Esophagus squamous epithelium (tissue), 4 donors: ENCODE measurements around the gene TNNC1.

Experiments
- POLR2A ChIP-seq, 4 donors: fragments of 450-650 bp; IDR thresholded peaks; one replicate each; pipeline ENCODE4 v1.6.1; 2017; ENCODE audit warnings: antibody characterized with exemption in 4 of 4, mild to moderate bottlenecking in 4 of 4, moderate library complexity in 3 of 4
- TF ChIP-seq, protein P1 (sequence below), 6 experiments: fragments of 450-650 bp in 4 of 6; fragments of 200-600 bp in 2 of 6; sonication (generic) in 2 of 6; IDR thresholded peaks; one replicate each; pipeline ENCODE4 v1.5.1; 2016 to 2019; ENCODE audit warnings: antibody characterized with exemption in 6 of 6, mild to moderate bottlenecking in 4 of 6, moderate library complexity in 4 of 6

GRCh38 chr3:52456169-52456799 is 2.4 kb upstream of the TNNC1 start:
- TF ChIP-seq, protein P1, sequence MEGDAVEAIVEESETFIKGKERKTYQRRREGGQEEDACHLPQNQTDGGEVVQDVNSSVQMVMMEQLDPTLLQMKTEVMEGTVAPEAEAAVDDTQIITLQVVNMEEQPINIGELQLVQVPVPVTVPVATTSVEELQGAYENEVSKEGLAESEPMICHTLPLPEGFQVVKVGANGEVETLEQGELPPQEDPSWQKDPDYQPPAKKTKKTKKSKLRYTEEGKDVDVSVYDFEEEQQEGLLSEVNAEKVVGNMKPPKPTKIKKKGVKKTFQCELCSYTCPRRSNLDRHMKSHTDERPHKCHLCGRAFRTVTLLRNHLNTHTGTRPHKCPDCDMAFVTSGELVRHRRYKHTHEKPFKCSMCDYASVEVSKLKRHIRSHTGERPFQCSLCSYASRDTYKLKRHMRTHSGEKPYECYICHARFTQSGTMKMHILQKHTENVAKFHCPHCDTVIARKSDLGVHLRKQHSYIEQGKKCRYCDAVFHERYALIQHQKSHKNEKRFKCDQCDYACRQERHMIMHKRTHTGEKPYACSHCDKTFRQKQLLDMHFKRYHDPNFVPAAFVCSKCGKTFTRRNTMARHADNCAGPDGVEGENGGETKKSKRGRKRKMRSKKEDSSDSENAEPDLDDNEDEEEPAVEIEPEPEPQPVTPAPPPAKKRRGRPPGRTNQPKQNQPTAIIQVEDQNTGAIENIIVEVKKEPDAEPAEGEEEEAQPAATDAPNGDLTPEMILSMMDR (IDR thresholded peaks at IDR 0.05) = no peak
- no peak for TF ChIP-seq POLR2A (IDR thresholded peaks at IDR 0.05)
